Brain pericyte (primary cell): ENCODE measurements around the gene TEX36.
A peak's percentile ranks its signal among the peaks of the same experiment; 100 is the strongest.
"Not testable (repeated sequence)": the region's sequence is repeated elsewhere in the genome, so short reads cannot be mapped to it uniquely, and the experiment has no call there.

Source experiments
- DNase-seq: peaks from one replicate; pipeline ENCODE4 v3.0.0-alpha.2; 2012; ENCODE audit warnings: low read depth, low spot score

Gene TEX36

DNA sequence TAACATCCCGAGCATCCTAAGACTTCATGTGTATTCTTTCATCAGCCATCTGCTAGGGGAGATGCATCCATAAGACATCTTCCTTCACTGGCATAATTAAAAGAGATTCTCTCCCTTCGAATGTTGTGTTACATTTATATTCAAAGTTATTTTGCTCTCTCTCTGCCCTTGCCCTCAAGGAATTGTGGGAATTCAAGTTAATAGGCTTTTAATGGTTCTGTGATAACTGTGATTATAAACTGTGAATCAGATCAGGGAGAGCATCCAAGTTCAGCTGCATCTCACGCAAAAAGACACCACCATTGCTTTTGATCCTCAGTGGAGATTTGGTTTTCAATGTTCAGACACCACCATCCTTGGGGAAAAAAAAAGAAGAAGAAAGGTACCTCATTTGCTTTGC lies 9.2 kb upstream of the TEX36 start:
- DNase-seq: no peak

DNA sequence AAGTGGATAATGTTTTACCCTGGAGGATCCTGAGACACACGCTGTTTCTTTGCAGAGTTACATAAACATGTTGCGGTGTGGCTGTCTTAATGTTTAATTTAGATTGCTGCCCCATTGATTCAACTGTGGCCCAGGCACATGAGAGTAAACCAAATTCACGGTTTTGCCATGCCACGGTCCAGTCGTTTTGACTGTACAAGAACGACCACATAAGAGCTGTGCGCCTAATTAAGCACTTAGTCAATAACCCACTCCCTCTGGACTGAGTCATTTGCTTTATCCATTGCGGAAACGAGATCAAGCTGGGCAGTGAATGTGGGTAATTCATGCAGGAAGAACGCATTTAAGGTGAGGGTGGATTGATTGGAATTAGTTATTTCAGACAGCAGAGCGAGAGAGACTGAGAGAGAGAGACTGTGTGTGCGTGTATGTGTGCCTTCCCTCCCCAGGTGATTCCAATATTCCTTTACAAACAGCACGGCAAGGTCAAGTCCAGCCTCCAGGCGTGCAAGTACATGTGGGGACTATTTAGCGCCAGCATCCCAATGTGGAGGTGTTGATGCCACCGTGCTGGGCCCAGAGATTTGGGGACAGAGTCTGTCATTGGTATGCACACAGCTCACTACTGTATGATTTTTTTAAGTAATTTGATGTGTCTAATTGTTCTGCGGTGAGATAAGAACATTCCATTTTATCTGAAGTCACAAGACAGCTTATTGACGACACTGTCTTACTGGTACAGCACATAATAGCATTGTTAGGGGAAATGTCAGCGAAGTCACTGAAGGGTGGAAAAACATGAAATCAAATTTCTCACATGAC lies 8.4 kb upstream of the TEX36 start:
- DNase-seq: no peak

- DNase-seq: no peak
Measured at GRCh38 chr10:125689955-125690569, 7.1 kb upstream of the TEX36 start.

DNA sequence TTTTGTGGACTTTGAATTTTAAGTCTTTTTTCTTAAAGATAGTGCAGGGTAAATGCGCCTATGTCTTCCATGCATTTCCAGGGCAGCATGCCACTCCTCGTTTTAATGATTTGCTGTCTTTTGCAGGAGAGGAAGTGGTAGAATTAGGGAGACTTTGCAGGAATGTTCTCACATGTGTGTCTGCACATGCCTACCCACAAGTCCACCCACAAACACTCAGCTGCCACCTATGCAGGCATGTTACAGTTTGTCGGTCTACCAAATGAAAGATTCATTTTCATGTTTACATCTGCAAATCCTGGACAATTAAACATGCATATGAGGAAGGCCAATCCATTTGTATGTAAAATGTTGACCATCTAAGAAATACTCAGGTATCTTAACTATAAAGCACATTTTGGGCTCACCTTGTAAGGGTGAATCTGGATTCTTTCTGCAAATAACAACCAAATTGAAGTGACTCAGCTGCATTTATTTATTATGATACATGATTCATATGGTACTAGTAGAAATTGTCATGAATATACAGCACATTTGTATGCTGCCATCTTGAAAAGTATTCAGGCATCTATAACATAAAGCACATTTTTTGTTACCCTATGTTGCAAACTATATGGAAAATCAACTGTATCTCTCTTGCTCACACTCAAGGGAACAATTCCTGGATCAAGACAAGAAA lies 4.7 kb upstream of the TEX36 start:
- DNase-seq: no peak

- no peak for DNase-seq
Measured at GRCh38 chr10:125684581-125684980, 1.6 kb upstream of the TEX36 start.

GRCh38 chr10:125683821-125684220 lies 858 bp upstream of the TEX36 start:
- no peak for DNase-seq

GRCh38 chr10:125679436-125679835 lies 3.5 kb downstream of the TEX36 start:
- DNase-seq: no peak

GRCh38 chr10:125672884-125673283 lies 10.1 kb downstream of the TEX36 start:
- no peak for DNase-seq

DNA sequence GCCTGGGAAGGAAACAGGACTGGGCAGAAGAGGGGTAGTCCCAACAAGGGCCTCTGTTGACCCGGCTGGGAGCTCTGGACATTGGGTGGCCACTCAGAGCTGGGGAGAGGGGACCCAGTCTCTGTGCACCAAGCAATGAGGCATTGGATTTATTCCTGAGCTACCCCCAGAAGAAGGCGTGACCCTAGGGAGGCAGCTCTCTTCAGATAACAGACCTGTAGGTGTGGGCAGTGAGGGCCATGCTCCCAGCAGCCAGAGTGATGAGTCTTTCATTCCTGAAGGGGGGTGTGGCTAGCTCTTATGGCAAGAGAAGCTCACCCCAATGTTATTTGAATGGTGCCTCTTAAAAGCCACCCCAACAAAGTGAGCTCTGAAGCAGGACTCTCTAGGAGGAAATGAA lies 20.4 kb downstream of the TEX36 start:
- no peak for DNase-seq

GRCh38 chr10:125661941-125662515 lies 20.9 kb downstream of the TEX36 start:
- DNase-seq: peak; percentile 73

DNA sequence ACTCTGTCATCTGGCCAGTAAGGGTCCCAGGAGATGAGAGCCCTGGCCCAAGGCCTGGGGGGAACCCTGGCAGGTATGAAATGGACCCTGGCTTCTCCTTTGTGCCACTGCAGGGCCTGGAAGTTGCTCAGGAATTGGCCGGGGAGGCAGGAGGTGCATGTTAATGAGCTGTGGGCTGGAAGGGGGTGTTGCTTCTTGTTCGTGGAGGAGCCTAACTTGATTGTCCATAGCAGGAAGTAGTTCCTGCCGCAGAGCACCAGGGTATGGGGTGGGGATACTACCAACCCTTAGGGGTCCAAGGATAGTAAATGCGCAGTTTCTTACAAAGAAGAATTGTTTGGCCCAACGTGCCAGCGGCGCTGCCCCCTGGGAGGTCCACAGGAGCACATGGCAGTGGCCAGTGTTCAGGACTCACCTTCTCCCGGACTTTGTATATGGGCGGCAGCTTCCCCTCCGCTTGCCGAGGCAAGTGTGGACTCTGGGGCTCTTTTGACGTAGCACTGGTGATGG lies 21.5 kb downstream of the TEX36 start:
- no peak for DNase-seq

DNA sequence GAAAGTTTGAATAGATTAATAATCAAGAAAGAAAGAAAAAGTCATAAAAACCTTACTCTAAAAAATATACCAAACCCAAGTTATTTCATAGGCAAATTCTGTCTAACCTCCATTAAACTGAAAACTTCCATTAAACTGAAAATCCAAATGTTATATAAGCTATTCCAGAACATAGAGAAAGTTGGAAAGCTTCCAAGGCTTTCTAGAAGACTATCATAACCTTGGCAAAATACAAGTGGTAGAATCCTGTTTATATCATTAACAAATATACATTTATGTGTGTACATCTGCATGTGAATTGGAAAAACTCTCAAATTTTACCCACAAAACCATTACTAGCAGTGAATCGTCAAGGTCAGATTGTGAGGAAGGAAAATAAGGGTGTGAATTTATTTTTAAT lies 23.9 kb downstream of the TEX36 start:
- no peak for DNase-seq

- DNase-seq: no peak
Measured at GRCh38 chr10:125656523-125656922, 26.4 kb downstream of the TEX36 start.

- not testable (repeated sequence) for DNase-seq
Measured at GRCh38 chr10:125653113-125653512, 29.9 kb downstream of the TEX36 start.

- DNase-seq: no peak
Measured at GRCh38 chr10:125646311-125646710, 36.7 kb downstream of the TEX36 start.

GRCh38 chr10:125641398-125641797 lies 41.6 kb downstream of the TEX36 start:
- DNase-seq: no peak

- no peak for DNase-seq
Measured at GRCh38 chr10:125640653-125641052, 42.3 kb downstream of the TEX36 start.

DNA sequence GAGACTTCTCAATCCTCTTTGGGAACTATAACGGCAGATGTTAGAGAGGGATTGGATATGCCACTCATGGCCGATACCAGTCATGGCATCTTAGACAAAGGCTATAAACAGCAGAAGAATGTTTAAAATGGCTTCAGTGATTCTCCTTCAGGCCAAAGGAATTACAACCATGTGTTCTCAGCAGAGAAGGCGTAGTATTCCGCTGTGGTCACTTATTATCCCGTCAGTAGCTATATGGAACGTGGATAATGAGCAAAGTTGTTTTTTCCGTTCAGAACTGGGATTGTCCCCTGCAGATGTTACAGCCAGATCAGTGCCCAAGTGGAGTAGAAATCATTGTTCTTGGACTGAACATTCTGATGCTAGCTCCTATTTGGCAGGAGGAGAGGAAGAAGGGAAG lies 43.1 kb downstream of the TEX36 start:
- no peak for DNase-seq

GRCh38 chr10:125638555-125638954 lies 44.4 kb downstream of the TEX36 start:
- DNase-seq: no peak

GRCh38 chr10:125637496-125637895 lies 45.5 kb downstream of the TEX36 start:
- no peak for DNase-seq

DNA sequence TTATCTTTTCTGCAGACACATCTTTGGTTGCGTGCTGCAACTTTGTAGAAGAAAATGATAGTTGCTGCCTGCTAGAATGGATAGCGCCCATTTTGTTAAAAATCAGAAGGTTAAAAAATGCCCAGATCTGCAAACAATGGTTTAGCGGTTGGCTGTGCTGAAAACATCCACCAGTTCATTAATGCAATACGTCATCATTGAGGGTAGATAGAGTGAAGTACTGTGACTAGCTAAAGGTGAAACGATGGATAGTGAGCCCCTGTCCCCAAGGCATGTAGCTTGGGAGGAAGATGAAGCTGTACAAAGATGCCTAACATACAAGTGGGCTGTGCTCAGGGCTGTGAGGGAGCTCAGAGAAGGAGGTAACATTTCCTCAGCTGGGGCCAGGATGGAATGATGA lies 48.4 kb downstream of the TEX36 start:
- no peak for DNase-seq

DNA sequence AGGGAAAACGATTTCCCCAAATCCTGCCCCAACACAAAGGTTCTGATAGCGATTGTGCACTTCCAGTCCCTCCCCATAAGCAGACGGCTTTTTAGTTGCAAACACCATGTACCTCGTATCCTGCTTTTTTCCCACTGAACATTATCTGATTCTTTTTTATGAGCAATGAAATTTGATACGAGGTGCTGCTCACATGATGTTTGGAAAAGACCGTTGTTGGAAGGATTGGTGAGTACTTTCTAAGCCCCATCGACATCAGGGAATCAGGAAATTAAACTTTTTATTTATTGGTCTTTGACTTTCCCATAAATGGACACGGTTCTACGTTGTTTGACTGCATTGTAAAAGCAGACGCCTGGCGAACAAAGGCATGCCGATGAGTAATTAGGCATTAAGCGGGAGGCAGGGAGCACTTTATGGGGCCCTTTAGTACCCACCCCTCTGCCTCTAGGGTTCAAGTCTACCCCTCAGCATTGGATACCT lies 49.4 kb downstream of the TEX36 start:
- no peak for DNase-seq
